Measurements from ENCODE around the gene SEMA4D.
"Not testable (repeated sequence)": the region's sequence is repeated elsewhere in the genome, so short reads cannot be mapped to it uniquely, and the experiment has no call there.

- not testable (repeated sequence) for TF ChIP-seq EZH2 (IDR thresholded peaks at IDR 0.05; ENCODE audit: borderline replicate concordance); CTCF (IDR thresholded peaks at IDR 0.05; ENCODE audit: poor library complexity)
Observed at GRCh38 chr9:89371791-89372190, 126.1 kb downstream of the SEMA4D start.
